NT2/D1 (cell line): ENCODE data around the gene HBE1.

Experiments
- SUZ12 ChIP-seq: IDR thresholded peaks from 2 replicates; pipeline ENCODE4 v1.6.1; 2011; ENCODE audit not compliant: insufficient read length, insufficient read depth; ENCODE audit errors: extremely low read depth
- ZNF274 ChIP-seq: IDR thresholded peaks from 2 replicates; pipeline ENCODE4 v1.6.1; 2011; ENCODE audit warnings: mild to moderate bottlenecking, low read depth, low read length

GRCh38 chr11:5229796-5230195 lies 39.9 kb downstream of the HBE1 start:
- TF ChIP-seq ZNF274, result no peak
- no peak for TF ChIP-seq SUZ12
